Stimulated activated effector memory CD8-positive, alpha-beta T cell treated with anti-CD3 and anti-CD28 coated beads, Interleukin-12 subunit alpha, Interleukin-12 subunit beta, amount 100 ng/mL, for 72 hours (primary cell): ENCODE measurements around the gene APOL6.
"Not testable (repeated sequence)": the region's sequence is repeated elsewhere in the genome, so short reads cannot be mapped to it uniquely, and the experiment has no call there.

ENCODE experiments used
- ATAC-seq: fragments of 150-1000 bp; cut with Tn5 transposase; 2 replicates; pipeline ENCODE4 v1.10.0; 2021
- DNase-seq, 2 donors: peaks; one replicate each; pipeline ENCODE4 v3.0.0; 2021 to 2022; ENCODE audit warnings: low spot score in 2 of 2
- H3K27ac Mint-ChIP-seq: one replicate; pipeline ENCODE4 v1.8.0; 2022; ENCODE audit warnings: mild to moderate bottlenecking, mixed read lengths
- H3K36me3 Mint-ChIP-seq: one replicate; pipeline ENCODE4 v1.8.0; 2022; ENCODE audit warnings: mild to moderate bottlenecking, mixed read lengths
- H3K4me1 Mint-ChIP-seq: one replicate; pipeline ENCODE4 v1.8.0; 2022; ENCODE audit warnings: mixed read lengths
- H3K4me3 Mint-ChIP-seq: one replicate; pipeline ENCODE4 v1.8.0; 2022; ENCODE audit warnings: mild to moderate bottlenecking, mixed read lengths
- H3K9me3 Mint-ChIP-seq: one replicate; pipeline ENCODE4 v1.8.0; 2022; ENCODE audit warnings: mixed read lengths

Gene APOL6

DNA sequence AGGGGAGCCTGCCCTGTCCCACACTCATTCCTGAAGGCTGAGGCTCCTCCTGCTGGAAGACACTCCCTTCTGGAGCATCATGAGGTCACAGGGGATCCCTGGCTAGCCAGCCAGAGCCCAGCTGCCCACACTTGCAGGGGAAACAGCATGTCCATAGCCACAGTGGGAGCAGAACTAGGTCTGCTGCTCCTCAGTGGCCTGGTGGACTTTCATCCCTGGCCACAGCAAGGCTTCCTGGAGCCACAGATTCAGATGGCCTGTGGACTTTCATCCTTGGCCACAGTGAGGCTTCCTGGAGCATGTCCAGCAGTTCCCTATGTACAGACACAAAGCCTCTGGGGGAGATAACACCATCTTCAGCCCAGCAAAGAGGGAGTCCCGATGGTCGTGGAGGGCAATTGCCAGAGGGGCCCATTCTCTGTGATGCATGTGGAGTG, 5.9 kb upstream of the APOL6 start:
- ATAC-seq, result no peak
- no peak for DNase-seq
- no peaks in the 10 kb centered on the region for H3K9me3 Mint-ChIP-seq
- H3K36me3 Mint-ChIP-seq, result no peaks in the 10 kb centered on the region
- no peak overlapping the region for H3K27ac Mint-ChIP-seq
- no peak overlapping the region for H3K4me3 Mint-ChIP-seq
- H3K4me1 Mint-ChIP-seq, result peaks cover 7% of the 10 kb centered on the region

GRCh38 chr22:35643991-35644390, 4.3 kb upstream of the APOL6 start:
- no peak for ATAC-seq
- peaks cover 18% of the 10 kb centered on the region for H3K4me1 Mint-ChIP-seq
- H3K36me3 Mint-ChIP-seq, result peaks cover 12% of the 10 kb centered on the region
- peak overlapping the region; percentile 61 for H3K27ac Mint-ChIP-seq
- H3K9me3 Mint-ChIP-seq, result no peaks in the 10 kb centered on the region
- DNase-seq, result no peak
- H3K4me3 Mint-ChIP-seq, result no peak overlapping the region

DNA sequence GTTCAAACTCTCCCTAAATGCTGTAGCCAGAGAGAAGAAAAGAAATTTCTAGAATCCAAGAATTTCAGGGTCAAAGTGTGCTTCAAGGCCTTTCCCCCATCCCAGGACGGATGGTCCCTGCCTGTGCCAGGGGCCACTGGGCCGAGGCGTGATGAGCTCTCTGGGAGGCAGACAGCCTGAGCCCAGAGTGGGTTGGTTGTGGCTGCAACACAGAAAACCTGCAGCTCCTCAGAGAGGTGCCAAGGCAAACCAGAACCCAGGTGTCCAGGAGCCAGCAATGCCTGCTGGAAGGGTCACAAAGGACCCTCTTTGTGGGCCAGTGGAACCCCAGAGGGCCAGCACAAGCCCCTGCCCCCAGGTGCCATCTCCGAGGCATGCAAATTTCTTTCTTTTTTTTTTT, 2.6 kb upstream of the APOL6 start:
- H3K36me3 Mint-ChIP-seq, result peaks cover 28% of the 10 kb centered on the region
- H3K4me1 Mint-ChIP-seq, result peaks cover 27% of the 10 kb centered on the region
- ATAC-seq (no peak), DNase-seq (no peak)
- no peak overlapping the region for H3K27ac Mint-ChIP-seq
- no peaks in the 10 kb centered on the region for H3K9me3 Mint-ChIP-seq
- no peak overlapping the region for H3K4me3 Mint-ChIP-seq

DNA sequence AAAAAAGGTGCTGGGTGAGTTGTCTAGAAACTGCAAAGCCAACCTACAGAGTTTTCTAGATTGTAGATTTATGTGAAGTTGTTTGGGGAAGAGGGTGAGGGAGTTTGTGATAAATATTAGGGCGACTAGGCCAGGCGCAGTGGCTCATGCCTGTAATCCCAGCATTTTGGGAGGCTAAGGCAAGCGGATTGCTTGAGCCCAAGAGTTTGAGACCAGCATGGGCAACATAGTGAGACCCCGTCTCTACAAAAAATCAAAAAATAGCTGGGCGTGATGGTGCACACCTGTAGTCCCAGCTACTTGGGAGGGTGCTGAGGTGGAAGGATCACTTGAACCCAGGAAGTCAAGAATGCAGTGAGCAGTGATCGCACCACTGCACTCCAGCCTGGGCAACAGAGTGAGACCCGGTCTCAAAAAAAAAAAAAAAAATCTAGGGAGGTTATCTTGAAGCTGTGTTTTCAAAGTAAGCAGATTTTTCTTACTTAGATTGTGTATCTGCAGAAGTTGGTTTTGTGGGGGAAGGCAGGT, 844 bp downstream of the APOL6 start:
- DNase-seq (no peak), ATAC-seq (no peak)
- H3K9me3 Mint-ChIP-seq, result no peaks in the 10 kb centered on the region
- H3K36me3 Mint-ChIP-seq, result peaks cover 34% of the 10 kb centered on the region
- H3K4me1 Mint-ChIP-seq, result peaks cover 36% of the 10 kb centered on the region
- H3K27ac Mint-ChIP-seq, result peak overlapping the region; percentile 100
- peak overlapping the region; percentile 85 for H3K4me3 Mint-ChIP-seq

DNA sequence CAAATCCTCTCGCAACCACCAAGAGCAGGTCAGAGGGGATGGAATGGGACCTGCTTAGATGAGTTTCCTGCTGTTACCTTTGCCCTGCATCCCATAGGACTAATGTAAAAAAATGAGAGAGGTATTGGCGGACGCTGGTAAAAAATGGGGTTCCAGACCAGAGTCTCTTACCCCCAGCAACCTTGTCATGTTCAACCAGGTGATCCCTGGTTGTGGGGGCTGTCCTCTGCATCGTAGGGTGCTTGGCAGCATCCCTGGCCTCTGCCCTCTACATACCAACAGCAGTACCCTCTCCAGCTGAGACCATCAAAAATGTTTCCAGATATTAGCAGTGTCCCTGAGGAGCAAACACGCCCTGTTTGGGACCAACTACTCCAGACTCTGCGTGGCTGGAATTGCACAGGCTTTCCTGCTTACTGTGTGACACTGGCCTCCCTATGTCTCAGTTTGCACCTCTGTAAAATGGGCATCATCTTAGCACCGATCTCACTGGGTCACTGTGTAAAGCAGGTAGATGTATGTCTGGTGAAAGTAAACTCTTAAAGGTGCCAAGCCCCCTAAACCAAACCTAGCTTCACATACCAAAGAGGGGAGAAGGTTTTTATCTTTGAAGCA, 1.5 kb downstream of the APOL6 start:
- DNase-seq (no peak), ATAC-seq (no peak)
- peaks cover 34% of the 10 kb centered on the region for H3K36me3 Mint-ChIP-seq
- H3K4me1 Mint-ChIP-seq, result peaks cover 40% of the 10 kb centered on the region
- no peaks in the 10 kb centered on the region for H3K9me3 Mint-ChIP-seq
- H3K4me3 Mint-ChIP-seq, result peak overlapping the region; percentile 85
- H3K27ac Mint-ChIP-seq, result peak overlapping the region; percentile 100

- Mint-ChIP-seq H3K27ac (no peak overlapping the region), H3K4me1 (peaks cover 45% of the 10 kb centered on the region), H3K9me3 (no peaks in the 10 kb centered on the region), H3K36me3 (peaks cover 42% of the 10 kb centered on the region), H3K4me3 (no peak overlapping the region)
- ATAC-seq (no peak), DNase-seq (no peak)
Observed at GRCh38 chr22:35651085-35651484, 2.8 kb downstream of the APOL6 start.

GRCh38 chr22:35653824-35654223, 5.6 kb downstream of the APOL6 start:
- peak overlapping the region; percentile 6 for H3K4me3 Mint-ChIP-seq
- peaks cover 48% of the 10 kb centered on the region for H3K4me1 Mint-ChIP-seq
- H3K36me3 Mint-ChIP-seq, result peaks cover 59% of the 10 kb centered on the region
- H3K9me3 Mint-ChIP-seq, result peaks cover 2% of the 10 kb centered on the region
- DNase-seq (no peak), ATAC-seq (no peak)
- H3K27ac Mint-ChIP-seq, result peak overlapping the region; percentile 97

DNA sequence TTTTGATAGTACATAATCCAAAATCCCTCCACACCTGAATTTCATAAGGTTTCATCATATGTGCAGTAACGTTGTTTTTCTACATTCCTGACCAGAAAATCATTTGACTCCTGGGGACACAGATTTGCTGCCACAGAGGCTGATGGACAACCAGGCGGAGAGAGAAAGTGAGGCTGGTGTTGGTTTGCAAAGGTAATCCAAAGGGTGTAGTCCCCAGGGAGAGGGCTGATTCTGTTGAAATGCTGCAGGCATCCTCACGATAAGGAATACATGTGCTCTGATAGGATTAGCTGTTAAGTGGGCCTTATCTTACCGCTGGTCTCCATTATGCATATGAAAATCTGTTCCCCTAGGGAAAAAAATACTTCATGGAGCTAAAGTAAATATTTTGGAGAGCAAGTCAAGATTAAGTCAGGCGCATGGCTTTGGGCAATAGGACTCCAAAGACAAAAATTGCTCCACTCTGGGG, 8.1 kb downstream of the APOL6 start:
- ATAC-seq (no peak), DNase-seq (no peak)
- no peak overlapping the region for H3K4me3 Mint-ChIP-seq
- H3K9me3 Mint-ChIP-seq, result peaks cover 2% of the 10 kb centered on the region
- H3K4me1 Mint-ChIP-seq, result peaks cover 63% of the 10 kb centered on the region
- peaks cover 64% of the 10 kb centered on the region for H3K36me3 Mint-ChIP-seq
- peak overlapping the region; percentile 97 for H3K27ac Mint-ChIP-seq

DNA sequence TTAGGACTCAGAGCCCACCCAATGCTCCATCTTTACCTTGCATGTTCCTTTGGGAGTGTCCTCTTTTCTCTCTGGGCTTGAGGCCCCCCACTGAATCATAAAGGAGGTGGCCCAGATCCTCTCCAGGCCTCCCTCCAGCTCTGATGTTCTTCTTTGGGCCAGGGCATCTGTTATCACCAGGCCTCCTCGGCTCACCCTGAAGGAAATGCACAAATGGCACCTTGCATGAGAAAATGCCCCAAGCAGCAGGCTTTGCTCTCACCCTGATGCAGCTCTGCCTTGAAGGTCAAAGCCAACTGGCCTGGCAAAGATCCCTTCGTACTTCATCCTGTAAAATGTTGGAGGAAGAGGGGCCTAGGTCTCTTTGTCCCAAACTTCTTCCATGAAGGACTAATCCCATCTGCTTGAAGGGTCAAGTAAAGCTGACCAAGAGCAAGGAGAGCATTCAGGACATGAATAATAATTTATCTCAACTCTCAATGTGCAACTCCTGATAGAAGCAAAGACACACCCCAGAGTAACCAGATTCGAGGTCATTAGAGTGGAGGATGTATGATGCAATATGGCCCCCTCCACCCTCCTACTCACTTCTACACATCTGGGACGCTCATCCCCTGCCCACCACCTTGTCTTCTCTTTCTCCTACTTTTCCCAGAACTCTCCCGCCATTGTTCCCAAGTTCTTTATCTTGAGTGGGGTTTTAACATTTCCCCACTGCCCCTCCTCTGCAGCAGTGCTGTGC, 9.5 kb downstream of the APOL6 start:
- no peak overlapping the region for H3K4me3 Mint-ChIP-seq
- ATAC-seq (no peak), DNase-seq (no peak)
- peaks cover 79% of the 10 kb centered on the region for H3K36me3 Mint-ChIP-seq
- H3K9me3 Mint-ChIP-seq, result peaks cover 2% of the 10 kb centered on the region
- H3K27ac Mint-ChIP-seq, result peak overlapping the region; percentile 97
- H3K4me1 Mint-ChIP-seq, result peaks cover 77% of the 10 kb centered on the region

DNA sequence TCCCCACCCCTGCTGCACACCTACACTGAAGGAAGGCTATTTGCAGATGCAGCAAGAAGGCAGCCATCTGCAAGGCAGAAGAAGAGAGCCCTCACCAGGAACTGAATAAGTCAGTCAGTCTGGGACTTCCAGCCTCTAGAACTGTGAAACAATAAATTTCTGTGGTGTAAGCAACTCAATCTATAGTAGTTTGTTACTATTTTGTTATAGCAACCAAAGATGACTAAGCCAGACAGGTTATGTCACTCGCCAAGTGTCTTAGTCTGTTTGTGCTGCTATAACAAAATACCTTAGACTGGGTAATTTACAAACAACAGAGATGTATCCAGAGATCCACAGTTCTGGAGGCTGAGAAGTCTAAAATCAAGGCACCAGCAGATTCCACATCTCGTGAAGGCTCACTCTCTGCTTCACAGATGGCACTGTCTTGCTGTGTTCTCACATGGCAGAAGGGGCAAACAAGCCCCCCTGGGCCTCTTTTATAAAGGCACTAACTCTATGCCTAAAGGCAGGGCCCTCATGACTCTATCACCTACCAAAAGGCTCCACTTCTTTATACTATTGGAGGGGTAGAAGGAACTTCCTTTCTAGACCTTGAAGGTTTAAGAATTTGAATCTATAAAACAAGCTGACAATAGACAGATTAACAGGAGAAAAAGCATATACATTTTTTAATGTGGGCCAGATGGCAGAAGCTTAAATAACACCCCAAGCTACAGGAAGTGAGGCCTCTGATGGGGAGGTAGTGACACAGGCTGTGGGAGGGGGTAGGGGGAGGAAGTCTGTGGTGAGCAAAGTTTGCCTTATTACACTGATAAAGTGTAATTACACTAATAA, 12.3 kb downstream of the APOL6 start:
- no peak for DNase-seq
- ATAC-seq, result peak; percentile 92
- Mint-ChIP-seq H3K4me3 (peak overlapping the region; percentile 55), H3K36me3 (peaks cover 89% of the 10 kb centered on the region), H3K9me3 (peaks cover 2% of the 10 kb centered on the region), H3K27ac (peak overlapping the region; percentile 97), H3K4me1 (peaks cover 60% of the 10 kb centered on the region)

DNA sequence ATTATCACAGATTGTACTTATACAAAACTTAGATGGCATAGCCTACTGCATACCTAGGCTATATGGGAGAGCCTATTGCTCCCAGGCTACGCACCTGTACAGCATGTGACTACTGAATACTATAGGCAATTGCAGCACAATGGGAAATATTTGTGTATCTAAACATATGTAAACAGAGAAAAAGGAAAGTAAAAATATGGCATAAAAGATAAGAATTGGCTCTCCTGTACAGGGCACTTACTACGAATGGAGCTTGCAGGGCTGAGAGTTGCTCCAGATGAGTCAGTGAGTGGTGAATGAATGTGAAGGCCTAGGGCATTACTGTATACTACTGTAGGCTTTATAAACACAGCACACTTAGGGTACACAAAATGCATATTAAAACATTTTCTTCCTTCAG, 13.2 kb downstream of the APOL6 start:
- no peak for DNase-seq
- Mint-ChIP-seq H3K27ac (peak overlapping the region; percentile 97), H3K4me1 (peaks cover 60% of the 10 kb centered on the region), H3K36me3 (peaks cover 84% of the 10 kb centered on the region), H3K4me3 (peak overlapping the region; percentile 55), H3K9me3 (peaks cover 2% of the 10 kb centered on the region)
- ATAC-seq, result peak; percentile 88

DNA sequence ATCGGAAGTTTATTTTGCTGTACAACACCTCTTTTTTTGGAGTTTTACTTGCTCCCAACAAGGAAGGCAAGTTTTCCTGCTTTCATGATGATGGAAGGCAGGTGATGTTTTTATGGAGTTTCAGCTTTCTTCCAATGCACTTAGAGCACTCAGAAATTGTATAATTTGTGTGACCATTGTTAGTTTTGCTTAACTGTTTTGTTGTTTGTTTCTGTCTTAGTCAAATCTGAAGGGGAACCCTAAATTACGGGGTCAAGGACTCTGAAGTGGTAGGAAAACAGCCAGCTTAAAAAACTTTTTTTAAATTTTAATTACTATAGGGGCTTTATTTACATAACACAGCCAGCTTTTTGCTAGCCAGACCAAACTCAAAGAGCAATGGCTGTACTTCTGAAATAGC, 14.7 kb downstream of the APOL6 start:
- peaks cover 49% of the 10 kb centered on the region for H3K4me1 Mint-ChIP-seq
- H3K36me3 Mint-ChIP-seq, result peaks cover 75% of the 10 kb centered on the region
- H3K9me3 Mint-ChIP-seq, result peaks cover 2% of the 10 kb centered on the region
- peak overlapping the region; percentile 97 for H3K27ac Mint-ChIP-seq
- H3K4me3 Mint-ChIP-seq, result peak overlapping the region; percentile 55
- no peak for ATAC-seq
- no peak for DNase-seq

DNA sequence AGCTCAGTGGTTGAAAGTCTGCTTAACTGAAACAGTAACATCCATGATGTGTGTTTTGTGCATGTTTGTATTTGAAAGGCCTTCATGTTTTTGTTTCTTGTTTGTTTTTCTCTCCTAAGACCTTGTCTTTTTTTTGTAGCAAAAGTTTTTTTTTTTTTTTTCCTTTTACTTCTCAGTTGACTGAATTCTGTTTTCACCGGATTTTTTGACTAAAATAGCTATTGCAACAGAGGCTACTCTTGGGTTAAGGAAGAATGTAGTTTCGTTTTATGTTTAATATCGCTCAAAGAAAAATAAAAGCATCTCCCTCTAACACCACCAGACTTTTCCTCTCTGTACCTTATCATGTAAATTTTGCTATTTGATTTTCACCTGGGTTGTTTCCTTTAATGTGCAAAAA, 15.1 kb downstream of the APOL6 start:
- Mint-ChIP-seq H3K4me3 (peak overlapping the region; percentile 55), H3K27ac (peak overlapping the region; percentile 97), H3K4me1 (peaks cover 45% of the 10 kb centered on the region), H3K36me3 (peaks cover 70% of the 10 kb centered on the region), H3K9me3 (no peaks in the 10 kb centered on the region)
- ATAC-seq, result no peak
- DNase-seq, result no peak

DNA sequence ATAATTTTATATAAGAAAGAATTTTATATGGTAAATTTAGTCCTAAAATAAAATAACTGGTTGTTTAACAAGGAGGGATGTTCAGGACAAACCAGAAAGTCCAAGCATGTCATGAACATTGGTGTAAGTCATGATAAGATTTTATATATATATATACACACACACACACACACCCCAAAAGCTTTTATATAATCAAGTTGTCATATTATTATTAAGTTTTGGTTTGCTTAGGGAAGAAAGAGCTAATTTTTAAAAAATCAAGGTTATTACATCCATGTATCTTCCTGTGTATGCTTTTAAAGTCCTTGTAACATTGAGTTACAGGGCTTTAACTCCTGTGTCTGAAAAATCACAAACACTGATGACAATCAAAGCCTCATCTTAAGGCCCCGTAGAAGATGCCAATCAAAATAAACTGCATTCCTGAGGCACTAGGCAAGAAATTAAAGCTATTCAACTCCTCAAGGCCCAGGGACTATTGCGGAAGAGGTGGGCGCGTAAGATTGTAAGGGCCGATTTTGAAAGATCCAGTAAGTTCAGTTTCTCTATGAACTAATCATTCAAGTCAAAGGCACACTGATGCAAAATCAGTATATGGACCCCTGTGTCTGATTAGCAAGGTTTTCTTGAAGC, 16.8 kb downstream of the APOL6 start:
- peaks cover 53% of the 10 kb centered on the region for H3K36me3 Mint-ChIP-seq
- no peak overlapping the region for H3K27ac Mint-ChIP-seq
- H3K4me1 Mint-ChIP-seq, result peaks cover 28% of the 10 kb centered on the region
- H3K4me3 Mint-ChIP-seq, result no peak overlapping the region
- DNase-seq (no peak), ATAC-seq (no peak)
- H3K9me3 Mint-ChIP-seq, result no peaks in the 10 kb centered on the region

- Mint-ChIP-seq H3K36me3 (peaks cover 37% of the 10 kb centered on the region), H3K4me1 (peaks cover 12% of the 10 kb centered on the region)
- DNase-seq, H3K27ac Mint-ChIP-seq, ATAC-seq, H3K4me3 Mint-ChIP-seq, H3K9me3 Mint-ChIP-seq: not testable (repeated sequence)
Observed at GRCh38 chr22:35666699-35667098, 18.5 kb downstream of the APOL6 start.
